ENCODE results near the gene CLEC2D. TPM values are rescaled to one million over a fixed set of nuclear protein-coding genes. Genes with fewer than 3 reads are reported as not detected.
A peak's percentile ranks its signal among the peaks of the same experiment; 100 is the strongest.
"Not testable (repeated sequence)": the region's sequence is repeated elsewhere in the genome, so short reads cannot be mapped to it uniquely, and the experiment has no call there.

CLEC2D gene
- total and polyA plus RNA-seq, 7 donors: 0.69 to 24.0 (median 8.6) TPM

DNA sequence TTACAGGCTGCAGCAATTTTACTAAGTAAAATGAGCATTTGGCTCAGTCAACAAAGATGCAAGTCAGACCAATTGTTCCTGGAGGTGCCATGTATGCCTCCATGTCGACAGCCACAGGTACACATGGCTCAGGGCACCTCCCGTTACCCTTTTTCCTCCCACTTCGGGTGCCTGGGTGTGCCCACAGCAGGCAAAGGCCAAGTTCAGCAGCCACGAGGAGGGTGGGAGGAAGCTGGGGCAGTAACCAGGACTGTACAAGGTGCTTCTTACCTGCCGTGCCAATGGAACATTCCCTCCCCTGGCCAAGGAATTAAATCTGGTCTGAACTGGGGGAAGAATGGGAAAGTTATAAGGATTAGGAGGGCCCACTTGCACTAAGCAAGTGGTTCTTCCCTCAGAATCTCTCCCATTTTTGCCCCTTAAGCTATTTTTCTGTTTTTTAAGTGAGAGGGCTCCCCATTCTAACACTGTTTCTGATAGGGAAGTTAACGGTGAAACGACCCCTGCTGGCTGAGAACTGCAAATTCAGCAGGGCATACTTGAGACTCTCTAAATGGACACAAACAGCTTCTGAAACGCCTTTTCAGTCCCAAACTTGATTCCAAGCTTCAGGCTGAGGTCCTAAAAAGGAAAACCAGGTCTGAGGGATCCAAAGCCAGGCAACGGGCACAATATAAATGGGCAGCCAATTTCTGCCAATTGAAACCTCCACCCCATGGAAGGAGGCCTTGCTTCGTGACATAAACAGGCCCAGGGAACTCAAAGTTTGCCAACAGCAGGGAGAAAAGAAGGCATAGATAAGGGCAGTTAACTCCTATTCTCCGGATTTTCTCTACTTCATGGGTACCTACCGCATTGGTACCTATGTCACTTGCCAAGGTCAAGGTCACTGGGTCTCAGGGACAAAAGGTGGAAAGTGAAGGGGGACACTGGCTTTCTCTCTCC, 38.6 kb downstream of the CLEC2D start:
- H3K36me3 ChIP-seq: no peaks in the 10 kb centered on the region
- no peaks in the 10 kb centered on the region for H3K4me1 ChIP-seq
- H3K27me3 ChIP-seq: no peaks in the 10 kb centered on the region
- no peak overlapping the region for H3K27ac ChIP-seq
- intact Hi-C loops (cut with DNase I): loop anchor here (2.0 to 10.0 kb wide), 2 partner anchors 73 to 377 kb away; no protein-coding TSS in a partner anchor
- no peak for DNase-seq
- TF ChIP-seq POLR2AphosphoS5 (IDR thresholded peaks at IDR 0.05): no peak
- TF ChIP-seq POLR2A (IDR thresholded peaks at IDR 0.05): no peak
- TF ChIP-seq, protein P1, sequence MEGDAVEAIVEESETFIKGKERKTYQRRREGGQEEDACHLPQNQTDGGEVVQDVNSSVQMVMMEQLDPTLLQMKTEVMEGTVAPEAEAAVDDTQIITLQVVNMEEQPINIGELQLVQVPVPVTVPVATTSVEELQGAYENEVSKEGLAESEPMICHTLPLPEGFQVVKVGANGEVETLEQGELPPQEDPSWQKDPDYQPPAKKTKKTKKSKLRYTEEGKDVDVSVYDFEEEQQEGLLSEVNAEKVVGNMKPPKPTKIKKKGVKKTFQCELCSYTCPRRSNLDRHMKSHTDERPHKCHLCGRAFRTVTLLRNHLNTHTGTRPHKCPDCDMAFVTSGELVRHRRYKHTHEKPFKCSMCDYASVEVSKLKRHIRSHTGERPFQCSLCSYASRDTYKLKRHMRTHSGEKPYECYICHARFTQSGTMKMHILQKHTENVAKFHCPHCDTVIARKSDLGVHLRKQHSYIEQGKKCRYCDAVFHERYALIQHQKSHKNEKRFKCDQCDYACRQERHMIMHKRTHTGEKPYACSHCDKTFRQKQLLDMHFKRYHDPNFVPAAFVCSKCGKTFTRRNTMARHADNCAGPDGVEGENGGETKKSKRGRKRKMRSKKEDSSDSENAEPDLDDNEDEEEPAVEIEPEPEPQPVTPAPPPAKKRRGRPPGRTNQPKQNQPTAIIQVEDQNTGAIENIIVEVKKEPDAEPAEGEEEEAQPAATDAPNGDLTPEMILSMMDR (IDR thresholded peaks at IDR 0.05): peak; percentile 29 to 63 (median 56)
- H3K9me3 ChIP-seq: peaks cover 0 to 4% (median 0%) of the 10 kb centered on the region in 4 donors
- 49 to 59% methylated on average over 12 of the region's 12 CpGs for WGBS, 2 donors
- no peak overlapping the region for H3K4me3 ChIP-seq

DNA sequence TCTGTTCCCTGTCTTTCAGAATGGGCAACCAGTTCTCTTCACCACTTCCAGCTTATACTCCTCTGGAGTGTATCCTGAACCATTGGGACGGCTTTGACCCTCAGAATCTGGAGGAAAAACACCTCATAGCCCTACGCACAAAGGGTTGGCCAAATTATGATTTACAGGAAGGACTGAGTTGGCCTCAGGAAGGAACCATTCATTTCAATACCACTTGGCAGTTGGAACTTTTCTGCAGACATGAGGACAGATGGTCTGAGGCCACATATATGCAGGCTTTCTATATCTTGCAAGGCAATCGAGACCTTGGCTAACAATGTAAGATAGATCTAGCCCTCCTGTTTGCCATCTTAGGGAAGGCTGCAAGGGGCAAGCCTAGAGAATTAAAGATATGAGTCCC, 39.3 kb downstream of the CLEC2D start:
- Histone ChIP-seq H3K27me3 (no peaks in the 10 kb centered on the region), H3K4me3 (no peak overlapping the region), H3K36me3 (no peaks in the 10 kb centered on the region), H3K9me3 (peaks cover 0 to 4% (median 0%) of the 10 kb centered on the region in 4 donors), H3K27ac (no peak overlapping the region), H3K4me1 (no peaks in the 10 kb centered on the region)
- 87 to 88% methylated on average over 3 of the region's 3 CpGs for WGBS, 2 donors
- DNase-seq: no peak
- TF ChIP-seq EP300 (IDR thresholded peaks at IDR 0.05) (no peak), POLR2A (IDR thresholded peaks at IDR 0.05) (no peak), POLR2AphosphoS5 (IDR thresholded peaks at IDR 0.05) (no peak)
- TF ChIP-seq, protein P1 (IDR thresholded peaks at IDR 0.05): no peak
- intact Hi-C loops (cut with DNase I): loop anchor here (2.0 to 10.0 kb wide), 2 partner anchors 74 to 378 kb away; no protein-coding TSS in a partner anchor

DNA sequence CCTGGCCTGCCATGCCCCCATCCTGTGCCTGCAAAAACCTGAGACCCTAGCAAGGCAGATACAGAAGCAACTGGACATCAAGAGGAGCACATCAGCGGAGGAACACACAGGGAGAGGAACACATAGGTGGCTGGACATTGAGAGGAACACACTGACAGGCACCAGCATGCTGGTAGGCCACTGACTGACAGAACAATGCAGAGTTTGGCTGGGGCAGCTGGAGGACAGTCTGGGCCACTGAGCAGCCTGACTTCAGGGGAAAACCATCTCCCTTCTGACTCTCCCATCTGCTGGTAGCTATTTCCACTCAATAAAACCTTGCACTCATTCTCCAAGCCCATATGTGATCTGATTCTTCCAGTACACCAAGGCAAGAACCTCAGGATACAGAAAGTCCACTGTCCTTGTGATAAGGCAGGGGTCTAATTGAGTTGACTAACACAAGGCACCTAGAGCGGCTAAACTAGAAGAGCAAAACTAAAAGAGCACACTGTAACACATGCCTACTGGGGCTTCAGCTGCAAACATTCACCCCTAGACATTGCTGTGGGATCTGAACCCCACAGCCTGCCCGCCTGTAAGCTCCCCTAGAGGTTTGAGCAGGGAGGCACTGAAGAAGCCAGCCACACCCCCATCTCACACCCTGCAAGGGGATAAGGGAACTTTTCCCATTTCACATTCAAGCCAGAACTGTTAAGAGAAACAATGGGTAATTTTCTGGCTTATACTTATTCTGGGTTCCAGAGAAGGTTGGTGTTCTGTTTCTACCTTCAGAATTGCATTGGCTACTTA, 41.3 kb downstream of the CLEC2D start:
- DNase-seq: no peak
- Histone ChIP-seq H3K4me3 (no peak overlapping the region), H3K9me3 (no peaks in the 10 kb centered on the region), H3K4me1 (no peaks in the 10 kb centered on the region), H3K36me3 (no peaks in the 10 kb centered on the region), H3K27ac (no peak overlapping the region), H3K27me3 (no peaks in the 10 kb centered on the region)
- 89 to 95% methylated on average over 3 of the region's 3 CpGs for WGBS, 2 donors
- intact Hi-C loops (cut with DNase I): no loop called here
- TF ChIP-seq POLR2A (IDR thresholded peaks at IDR 0.05): no peak
- no peak for TF ChIP-seq POLR2AphosphoS5 (IDR thresholded peaks at IDR 0.05)
- TF ChIP-seq, protein P1 (IDR thresholded peaks at IDR 0.05): no peak

DNA sequence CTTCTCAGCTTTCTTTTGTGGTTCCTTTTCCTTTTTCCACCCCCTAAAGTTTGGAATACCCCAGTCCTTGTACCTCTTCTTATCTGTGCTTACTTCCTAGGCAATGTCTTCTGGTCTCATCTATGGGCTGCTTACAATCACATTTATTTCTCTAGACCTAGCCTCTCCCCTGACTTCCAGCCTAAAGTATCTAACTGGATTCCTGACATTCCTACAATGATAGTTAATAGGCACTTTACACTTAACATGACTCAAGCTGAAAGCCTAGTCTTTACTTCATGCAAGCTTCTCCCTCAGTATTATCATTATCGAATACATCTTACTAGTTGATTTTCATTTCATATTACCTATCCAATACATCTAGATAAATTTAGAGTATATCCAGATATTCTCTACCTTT, 42.2 kb downstream of the CLEC2D start:
- Histone ChIP-seq H3K9me3 (no peaks in the 10 kb centered on the region), H3K4me3 (no peak overlapping the region), H3K36me3 (no peaks in the 10 kb centered on the region), H3K4me1 (no peaks in the 10 kb centered on the region), H3K27ac (no peak overlapping the region), H3K27me3 (no peaks in the 10 kb centered on the region)
- intact Hi-C loops (cut with DNase I): no loop called here
- TF ChIP-seq, protein P1 (IDR thresholded peaks at IDR 0.05): no peak
- 91 to 98% methylated on average over 1 of the region's 1 CpG for WGBS, 2 donors
- no peak for DNase-seq

DNA sequence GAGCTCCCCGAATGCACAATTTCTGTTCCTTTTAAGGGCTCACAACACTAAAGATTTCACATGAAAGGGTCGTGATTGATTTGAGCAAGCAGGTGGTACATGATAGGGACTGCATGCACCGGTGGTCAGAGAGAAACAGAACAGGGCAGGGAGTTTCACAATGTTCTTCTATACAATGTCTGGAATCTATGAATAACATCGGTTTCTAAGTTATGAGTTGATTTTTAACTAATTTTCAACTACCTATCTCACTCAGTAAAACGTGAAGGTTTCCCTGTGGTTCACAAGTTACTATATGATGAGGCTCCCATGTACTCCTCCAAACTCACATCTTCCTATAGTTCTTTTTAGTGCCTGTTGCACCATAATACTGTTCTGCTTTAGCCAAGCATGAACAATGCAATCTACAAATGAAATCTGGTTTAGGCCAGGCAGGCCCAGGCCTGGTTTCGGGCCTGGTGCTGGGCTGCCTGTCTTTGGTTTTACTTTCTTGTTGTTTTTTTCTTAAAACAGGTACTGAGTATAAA, 43.6 kb downstream of the CLEC2D start:
- DNase-seq; H3K36me3 ChIP-seq; intact Hi-C loops (cut with DNase I); H3K27me3 ChIP-seq; H3K4me1 ChIP-seq; H3K9me3 ChIP-seq; H3K27ac ChIP-seq; H3K4me3 ChIP-seq: not testable (repeated sequence)
- WGBS, 2 donors: 63% methylated on average over 6 of the region's 6 CpGs

All from sigmoid colon (tissue), 7 donors.